Activated CD4-positive, alpha-beta memory T cell treated with anti-CD3 and anti-CD28 coated beads, Interleukin-2, amount 10 ng/mL, durations not matched to agents 7 days and 5 days (primary cell): Measurements from ENCODE around the gene PGM2. TPM values are rescaled to one million over a fixed set of nuclear protein-coding genes. Genes with fewer than 3 reads are reported as not detected.

Experiments
- total RNA-seq, 2 experiments: library from RNA; stranded (reverse); gene quantifications; one replicate each; pipeline ENCODE4 v1.2.3, GENCODE V29; 2021

Gene PGM2
- total RNA-seq, 2 experiments from 2014 or later: 30.6 to 37.4 TPM

Other genes starting within 250 kb of the PGM2 start
- gene RELL1, start 140.3 kb upstream of the PGM2 start, total RNA-seq: 10 to 100 TPM; 40.9 to 44.9 TPM
- gene TBC1D1, start 64.4 kb downstream of the PGM2 start, total RNA-seq: 10 to 100 TPM; 58.8 to 62.3 TPM
- under 1 TPM; 0.86 to 0.90 TPM for gene PTTG2, start 133.7 kb downstream of the PGM2 start, total RNA-seq